Body of pancreas (tissue), 4 donors: ENCODE data around the gene SRP14.

Experiments
- POLR2A ChIP-seq, 3 donors: fragments of 450-650 bp; IDR thresholded peaks; one replicate each; pipeline ENCODE4 v1.6.1; 2016; ENCODE audit warnings: antibody characterized with exemption in 3 of 3, mild to moderate bottlenecking in 2 of 3
- TF ChIP-seq, protein P1 (sequence below), 7 experiments: fragments of 450-650 bp in 4 of 7; fragments of 200-600 bp in 3 of 7; sonication (generic) in 3 of 7; IDR thresholded peaks; one replicate each; pipeline ENCODE4 v1.5.1; 2016 to 2019; ENCODE audit warnings: antibody characterized with exemption in 7 of 7

DNA sequence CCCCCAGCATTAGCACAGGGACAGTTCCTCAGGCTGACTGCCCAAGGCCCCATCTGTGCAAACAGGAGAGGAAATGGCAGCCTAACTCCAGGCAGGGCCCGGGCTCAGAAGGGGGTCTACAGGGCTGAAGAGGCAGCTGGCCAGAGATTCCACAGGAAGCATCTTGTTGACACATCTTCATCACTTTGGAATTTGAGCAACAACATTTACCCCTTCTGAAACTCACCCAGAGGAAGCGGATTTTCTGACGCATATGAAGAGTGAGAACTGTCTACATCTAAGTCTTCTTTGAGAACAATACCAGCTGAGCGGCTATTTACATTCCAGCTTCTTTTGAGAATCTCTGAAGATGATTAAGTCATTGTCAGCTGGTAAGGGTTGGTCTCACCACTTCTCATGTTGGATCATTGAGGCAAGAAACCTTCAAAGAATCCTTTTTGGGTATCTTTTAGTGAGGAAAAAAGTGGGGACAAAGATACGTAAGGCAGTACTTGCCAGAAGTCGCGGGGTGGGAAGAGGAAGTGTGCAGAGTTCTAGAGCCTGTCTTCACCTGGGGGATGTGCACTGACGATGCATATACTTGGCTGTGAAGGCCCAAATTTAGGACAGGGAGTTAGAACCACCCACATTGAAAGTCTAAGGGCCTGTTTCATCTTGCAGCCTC lies 25.4 kb upstream of the SRP14 start:
- TF ChIP-seq, protein P1, sequence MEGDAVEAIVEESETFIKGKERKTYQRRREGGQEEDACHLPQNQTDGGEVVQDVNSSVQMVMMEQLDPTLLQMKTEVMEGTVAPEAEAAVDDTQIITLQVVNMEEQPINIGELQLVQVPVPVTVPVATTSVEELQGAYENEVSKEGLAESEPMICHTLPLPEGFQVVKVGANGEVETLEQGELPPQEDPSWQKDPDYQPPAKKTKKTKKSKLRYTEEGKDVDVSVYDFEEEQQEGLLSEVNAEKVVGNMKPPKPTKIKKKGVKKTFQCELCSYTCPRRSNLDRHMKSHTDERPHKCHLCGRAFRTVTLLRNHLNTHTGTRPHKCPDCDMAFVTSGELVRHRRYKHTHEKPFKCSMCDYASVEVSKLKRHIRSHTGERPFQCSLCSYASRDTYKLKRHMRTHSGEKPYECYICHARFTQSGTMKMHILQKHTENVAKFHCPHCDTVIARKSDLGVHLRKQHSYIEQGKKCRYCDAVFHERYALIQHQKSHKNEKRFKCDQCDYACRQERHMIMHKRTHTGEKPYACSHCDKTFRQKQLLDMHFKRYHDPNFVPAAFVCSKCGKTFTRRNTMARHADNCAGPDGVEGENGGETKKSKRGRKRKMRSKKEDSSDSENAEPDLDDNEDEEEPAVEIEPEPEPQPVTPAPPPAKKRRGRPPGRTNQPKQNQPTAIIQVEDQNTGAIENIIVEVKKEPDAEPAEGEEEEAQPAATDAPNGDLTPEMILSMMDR (IDR thresholded peaks at IDR 0.05): no peak
- no peak for TF ChIP-seq POLR2A (IDR thresholded peaks at IDR 0.05)
